DMS114 treated with DMSO at 0.1 percent for 48 hours (cell line): ENCODE results near the gene CRYGD.

ENCODE experiments used
- DNase-seq: peaks from one replicate; lab custom pipeline; 2025; ENCODE audit not compliant: unreplicated experiment; lab: John Stamatoyannopoulos, UW

The CRYGD gene

GRCh38 chr2:208090420-208090819, 33.9 kb downstream of the CRYGD start:
- DNase-seq: no peak

- no peak for DNase-seq
Observed at GRCh38 chr2:208086029-208086428, 38.3 kb downstream of the CRYGD start.

GRCh38 chr2:208083807-208084206, 40.5 kb downstream of the CRYGD start:
- DNase-seq: no peak

GRCh38 chr2:208077276-208077675, 47.0 kb downstream of the CRYGD start:
- DNase-seq: no peak

GRCh38 chr2:208074610-208075356, 49.5 kb downstream of the CRYGD start:
- no peak for DNase-seq

- peak; percentile 63 for DNase-seq
Observed at GRCh38 chr2:208072250-208072892, 52.0 kb downstream of the CRYGD start.
